Stimulated activated CD4-positive, alpha-beta T cell treated with anti-CD3 and anti-CD28 coated beads, TNF-alpha, amount 100 ng/mL, for 24 hours (primary cell): ENCODE measurements around the gene FGD5.
"Not testable (repeated sequence)": the region's sequence is repeated elsewhere in the genome, so short reads cannot be mapped to it uniquely, and the experiment has no call there.

Experiments used
- DNase-seq, 3 experiments: peaks; one replicate each; pipeline ENCODE4 v3.0.0-alpha.2; 2020; ENCODE audit warnings: low read depth in 3 of 3

Gene FGD5

DNA sequence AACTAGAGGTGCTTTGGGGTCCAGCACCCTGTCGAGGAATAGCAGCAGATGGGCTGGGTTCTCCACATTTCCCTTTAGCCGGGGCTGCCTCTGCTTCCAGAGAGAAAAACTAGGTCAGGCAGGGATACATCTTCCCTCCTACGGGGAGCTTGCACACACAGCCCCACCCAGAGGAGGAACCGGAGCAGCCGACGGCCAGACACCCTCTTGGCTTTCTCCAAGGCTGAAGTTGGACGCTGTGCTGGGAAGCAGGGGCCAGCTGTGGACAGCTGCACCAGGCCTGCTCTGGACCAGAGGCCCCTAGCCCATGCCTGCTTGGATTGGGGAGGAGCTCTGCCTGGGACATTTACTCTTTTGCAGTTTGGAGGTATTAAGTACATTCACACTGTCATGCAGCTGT is 84.0 kb downstream of the FGD5 start:
- no peak for DNase-seq

DNA sequence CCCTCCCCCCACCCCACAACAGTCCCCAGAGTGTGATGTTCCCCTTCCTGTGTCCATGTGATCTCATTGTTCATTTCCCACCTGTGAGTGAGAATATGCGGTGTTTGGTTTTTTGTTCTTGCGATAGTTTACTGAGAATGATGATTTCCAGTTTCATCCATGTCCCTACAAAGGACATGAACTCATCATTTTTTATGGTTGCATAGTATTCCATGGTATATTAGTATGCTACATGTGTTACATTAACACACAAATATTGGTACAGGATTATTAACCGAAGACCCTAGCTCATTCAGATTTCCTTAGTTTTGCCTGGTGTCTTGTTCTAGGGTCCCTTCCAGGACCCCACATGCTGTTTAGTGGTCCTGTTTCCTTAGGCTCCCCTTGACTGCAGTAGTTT is 84.7 kb downstream of the FGD5 start:
- DNase-seq, result not testable (repeated sequence)

DNA sequence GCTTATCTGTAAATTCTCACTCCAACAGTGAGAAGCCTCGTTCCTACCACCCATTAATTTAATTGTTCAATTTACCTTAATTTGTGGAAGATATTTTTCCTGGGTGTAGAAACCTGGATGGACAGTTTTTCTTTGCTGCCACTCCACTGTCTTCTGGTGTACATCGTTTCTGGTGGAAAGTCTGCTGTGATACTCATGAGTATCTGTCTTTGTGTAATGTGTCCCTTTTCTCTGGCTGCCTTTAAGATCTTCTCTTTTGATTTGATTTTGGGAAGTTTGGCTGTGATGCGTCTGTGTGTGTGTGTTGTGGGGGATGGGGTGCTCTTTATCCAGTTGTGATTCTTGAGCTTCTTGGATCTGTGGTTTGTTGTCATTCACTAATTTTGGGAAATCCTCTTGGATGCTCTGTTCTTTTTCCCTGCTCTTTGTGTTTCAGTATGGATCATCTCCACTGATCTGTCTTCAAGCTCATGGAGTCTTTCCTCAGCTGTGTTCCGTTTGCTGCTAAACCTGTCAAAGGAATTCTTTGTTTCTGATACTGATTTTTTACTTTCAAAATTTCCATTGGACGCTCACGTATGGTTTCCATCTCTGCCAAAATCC is 86.4 kb downstream of the FGD5 start:
- no peak for DNase-seq

DNA sequence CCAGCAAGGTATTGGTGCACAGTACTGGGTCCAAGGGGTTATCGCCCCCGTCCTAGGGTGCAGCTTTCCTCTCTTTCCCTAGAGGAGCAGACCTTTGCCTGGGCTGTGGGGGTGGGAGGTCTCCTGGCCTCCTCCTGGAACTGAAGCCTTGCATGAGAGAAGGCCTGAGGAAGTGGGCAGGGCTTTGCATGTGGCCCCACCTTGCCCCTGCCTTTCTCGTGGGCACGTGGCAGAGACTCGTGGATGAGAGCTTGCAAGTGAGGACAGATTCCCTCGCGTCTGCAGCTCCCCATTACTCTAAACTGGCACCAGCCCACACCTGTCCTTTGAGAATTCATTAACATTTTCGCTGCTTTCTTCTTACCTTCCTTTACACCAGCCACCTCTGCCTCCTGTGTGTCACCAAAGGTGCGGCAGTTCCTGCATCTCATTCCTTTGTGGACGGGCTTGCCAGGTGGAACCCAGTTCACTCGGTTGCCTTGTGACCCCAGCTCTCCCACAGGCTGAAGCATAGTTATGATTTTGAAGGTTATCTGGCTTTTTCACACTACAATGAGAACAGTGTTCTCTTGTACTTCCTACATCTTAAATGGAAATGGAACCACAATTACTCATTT is 87.7 kb downstream of the FGD5 start:
- DNase-seq, result no peak

DNA sequence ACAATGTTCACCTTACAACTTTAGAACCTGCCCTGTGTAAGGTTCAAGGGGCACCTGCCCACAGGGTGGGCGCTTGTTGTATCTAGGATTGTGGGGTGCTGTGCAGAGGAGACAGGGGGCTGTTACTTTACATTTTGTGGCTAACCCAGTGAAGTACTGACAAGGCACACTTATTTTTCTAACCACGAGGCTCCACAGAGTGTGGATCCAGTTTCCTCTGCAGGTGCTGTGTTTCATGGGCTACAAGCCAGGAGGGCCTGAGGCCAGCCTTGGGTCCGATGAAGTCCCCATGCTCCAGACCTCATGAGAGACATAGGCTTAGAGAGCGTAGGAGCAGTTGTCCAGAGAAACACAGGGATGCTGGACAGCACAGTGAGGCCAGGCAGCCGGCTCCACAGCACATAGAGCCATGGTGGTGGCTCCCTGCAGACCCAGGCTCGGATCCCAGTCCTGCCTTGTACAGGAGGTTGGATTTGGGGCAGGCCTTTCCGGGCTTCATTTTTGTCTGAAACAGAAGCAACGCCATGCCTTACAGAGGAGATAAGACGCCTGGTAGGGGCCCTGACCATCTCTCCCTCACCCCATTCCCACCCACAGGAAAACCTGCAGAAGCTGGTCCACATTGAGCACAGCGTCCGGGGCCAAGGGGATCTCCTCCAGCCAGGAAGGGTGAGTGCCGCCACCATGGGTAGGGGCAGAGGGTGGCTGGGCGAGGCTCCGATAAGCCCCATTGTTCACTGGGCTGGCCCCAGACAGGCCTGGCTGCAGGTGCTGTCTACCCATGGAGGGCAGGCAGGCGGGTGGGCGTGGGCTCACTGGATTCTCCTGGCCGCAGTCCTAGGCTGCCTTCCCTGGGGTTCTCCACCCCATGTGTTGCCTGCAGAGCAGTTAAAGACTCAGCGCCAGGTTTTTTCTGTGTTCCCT is 88.5 kb downstream of the FGD5 start:
- no peak for DNase-seq

DNA sequence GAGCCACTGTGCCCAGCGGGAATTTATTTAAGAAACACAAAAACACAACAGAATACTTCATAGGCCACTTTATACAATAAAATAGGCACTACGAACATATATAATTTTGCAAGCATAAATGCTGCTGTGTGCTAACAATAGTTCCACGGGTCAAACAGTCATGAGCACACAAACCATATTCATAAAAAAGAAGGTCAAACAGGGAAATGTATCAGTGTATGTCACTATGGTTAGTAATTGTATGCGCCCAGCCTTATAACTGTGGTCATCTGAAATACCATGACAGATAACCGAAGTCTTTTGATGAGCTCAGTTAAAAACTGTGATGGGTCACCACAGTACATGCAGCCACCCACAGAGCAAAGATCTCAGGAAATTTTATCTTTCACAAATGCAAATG is 90.5 kb downstream of the FGD5 start:
- DNase-seq, result no peak

DNA sequence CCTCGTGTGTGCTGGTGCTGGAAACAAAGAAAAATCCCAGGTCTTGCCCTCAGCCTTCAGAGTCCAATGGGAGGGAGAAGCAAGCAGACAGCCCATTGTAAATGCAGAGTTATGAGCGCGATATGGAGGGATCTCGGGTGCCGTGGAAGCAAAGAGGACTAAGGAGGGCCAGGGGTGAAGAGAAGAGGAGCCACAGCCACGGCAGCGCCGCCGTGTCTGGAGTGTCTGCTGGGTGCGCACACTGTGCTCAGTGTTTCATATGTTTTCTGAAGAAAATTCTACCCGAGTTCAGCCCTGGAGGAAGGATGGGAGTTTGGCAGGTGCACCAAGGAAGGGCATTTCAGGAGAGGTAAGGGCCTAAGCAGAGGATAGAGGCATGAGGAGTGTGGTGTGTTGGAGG is 92.9 kb downstream of the FGD5 start:
- DNase-seq, result no peak

DNA sequence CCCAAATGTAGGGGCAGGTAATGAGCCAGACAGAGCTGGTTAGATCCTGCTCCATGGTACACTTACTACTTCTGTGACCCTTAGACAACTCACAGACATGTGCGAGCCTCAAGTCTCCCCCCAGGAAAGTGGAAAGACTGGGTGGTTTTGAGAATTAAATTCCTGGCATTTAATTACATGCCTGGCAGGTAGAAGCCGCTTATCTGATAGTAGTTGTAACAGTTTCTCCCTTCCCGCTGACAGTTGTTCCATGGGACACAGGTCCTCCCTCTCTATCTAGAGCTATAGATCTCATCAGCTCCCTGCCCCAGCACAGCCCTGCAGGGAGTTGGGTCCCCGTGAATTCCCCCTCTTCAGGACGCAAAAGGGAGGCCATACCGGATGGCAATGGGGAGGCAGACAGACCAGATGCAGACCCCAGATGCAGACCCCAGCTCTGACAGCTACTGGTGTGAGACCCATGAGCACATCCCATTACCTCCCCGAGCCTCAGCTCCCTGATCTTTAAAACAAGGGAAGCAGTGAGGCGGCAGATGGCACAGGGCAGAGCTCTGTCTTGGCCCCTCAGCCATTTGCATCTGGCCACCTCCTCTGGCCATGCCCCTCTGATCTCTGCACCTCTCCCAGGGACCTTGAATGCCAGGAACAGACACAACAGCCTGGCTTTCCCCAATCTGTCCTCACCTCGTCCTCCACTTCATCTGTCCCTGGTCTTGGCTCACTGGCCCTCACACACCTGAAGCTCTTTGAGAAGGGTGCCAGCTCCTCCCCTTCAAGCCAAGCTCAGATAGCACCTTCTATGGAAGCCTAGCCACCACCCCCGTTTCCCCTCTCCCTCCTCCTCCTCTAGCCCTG is 94.5 kb downstream of the FGD5 start:
- DNase-seq, result no peak

DNA sequence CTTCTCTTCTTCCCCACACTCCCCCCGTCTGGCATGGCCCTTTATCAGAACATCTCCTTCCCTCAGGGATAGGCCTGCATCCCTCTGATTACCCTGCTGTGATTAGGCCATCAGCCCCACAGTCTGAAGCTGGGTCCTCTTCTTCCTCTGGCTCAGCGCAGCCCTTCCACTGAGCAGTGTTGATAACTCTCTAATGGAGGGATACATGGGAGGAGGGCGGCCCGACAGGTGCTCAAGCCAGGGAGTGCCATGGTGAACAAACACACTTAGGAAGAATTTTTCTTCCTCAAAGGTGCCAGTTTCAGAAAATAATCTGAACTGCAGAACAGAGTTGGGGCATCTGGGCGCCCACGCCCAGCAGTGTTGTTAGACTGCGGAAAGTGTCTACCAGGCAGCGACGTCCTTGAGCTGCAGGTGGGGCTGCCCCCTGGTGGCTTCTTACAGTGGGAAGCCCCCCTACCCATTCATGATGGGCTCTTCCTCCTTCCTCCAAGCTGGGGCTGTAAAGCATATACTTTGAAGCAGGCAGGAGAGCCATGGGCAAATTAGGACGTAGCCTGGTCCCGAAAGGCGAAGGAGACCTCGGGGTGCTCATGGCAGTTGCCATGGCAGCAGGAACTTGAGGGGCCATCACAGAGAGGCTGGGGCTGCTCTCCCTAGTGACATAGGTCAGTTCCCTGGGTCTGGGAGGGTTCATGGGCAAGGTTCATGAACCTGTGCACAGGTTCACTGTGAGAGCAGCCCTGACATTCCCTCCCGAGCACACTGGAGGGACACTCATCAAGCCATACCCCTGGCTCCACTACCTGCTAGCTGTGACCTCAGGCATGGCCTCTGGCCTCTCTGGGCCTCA is 95.4 kb downstream of the FGD5 start:
- DNase-seq, result no peak

DNA sequence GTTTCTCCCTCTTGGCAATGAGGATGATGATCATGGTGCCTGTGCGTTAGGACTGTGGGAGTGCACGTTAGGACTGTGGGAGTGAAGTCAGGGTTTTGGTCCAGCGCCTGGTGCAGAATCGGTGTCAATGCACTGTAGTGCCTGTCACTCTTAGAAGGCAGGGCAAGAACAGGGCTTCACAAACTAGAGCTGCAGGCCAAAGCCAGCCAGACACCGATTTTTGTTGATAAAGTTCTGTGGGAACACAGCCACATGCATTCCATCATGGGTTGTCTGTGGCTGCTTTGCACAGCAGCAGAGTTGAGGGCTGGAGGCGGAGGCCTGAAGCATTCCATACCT is 96.0 kb downstream of the FGD5 start:
- DNase-seq, result no peak

DNA sequence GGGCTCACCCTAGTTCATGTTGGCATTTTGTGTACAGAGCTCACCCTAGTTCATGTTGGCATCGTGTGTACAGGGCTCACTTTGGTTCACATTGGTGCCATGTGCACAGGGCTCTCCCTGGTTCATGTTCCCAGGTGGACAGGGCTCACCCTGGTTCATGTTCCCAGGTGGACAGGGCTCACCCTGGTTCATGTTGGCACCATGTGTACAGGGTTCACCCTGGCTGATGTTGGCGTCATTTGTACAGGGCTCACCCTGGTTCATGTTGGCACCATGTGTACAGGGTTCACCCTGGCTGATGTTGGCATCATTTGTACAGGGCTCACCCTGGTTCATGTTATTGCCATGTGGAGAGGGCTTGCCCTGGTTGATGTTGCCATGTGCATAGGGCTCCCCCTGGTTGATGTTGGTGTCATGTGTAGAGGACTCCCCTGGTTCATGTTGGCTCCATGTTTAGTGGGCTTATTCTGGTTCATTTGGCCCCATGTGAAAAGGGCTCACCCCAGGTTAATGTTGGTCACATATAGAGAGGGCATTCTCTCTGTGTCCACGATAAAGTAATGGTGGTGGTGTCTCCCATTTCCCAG is 97.0 kb downstream of the FGD5 start:
- no peak for DNase-seq

DNA sequence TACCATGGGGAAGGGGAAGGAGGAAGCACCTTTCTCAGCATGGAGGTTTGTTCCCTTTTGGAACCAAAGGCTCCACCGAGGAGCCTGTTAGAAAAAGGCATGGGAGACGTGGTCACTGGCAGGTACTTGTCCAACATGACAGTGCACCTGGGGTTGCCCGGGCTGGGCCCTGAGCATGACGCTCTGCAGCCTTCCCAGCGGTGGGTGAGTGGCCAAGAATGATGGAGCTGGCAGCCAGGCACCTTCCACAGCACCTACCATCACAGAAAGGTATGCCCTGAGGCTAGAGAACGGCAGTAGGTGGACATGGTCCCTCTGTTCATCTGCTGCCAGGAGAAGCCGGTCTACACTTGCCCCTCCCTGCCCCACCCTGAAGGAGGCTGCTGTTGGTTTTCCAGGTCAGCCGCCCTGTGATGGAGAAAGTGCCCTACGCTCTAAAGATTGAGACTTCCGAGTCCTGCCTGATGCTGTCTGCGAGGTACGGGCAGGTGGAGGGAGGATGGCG is 99.6 kb downstream of the FGD5 start:
- no peak for DNase-seq

DNA sequence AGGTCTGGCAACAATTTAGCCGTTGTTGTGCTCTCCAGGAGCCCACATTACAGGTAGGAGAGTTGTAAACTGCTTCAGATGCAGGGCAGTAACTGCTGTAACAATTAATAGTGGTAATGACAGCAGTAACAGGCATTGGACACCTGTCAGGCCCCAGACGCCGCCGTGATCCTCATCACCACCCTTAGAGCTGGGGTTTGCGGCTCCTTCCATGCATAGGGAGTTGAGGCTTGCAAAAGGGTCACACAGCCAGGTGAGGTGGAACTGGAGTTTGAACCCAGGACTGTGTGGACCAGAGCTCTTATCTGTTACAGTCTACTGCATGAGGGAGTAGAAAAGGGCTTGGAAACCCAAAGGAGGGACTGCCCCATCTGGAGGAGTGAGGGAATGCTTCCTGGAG is 101.8 kb downstream of the FGD5 start:
- no peak for DNase-seq

DNA sequence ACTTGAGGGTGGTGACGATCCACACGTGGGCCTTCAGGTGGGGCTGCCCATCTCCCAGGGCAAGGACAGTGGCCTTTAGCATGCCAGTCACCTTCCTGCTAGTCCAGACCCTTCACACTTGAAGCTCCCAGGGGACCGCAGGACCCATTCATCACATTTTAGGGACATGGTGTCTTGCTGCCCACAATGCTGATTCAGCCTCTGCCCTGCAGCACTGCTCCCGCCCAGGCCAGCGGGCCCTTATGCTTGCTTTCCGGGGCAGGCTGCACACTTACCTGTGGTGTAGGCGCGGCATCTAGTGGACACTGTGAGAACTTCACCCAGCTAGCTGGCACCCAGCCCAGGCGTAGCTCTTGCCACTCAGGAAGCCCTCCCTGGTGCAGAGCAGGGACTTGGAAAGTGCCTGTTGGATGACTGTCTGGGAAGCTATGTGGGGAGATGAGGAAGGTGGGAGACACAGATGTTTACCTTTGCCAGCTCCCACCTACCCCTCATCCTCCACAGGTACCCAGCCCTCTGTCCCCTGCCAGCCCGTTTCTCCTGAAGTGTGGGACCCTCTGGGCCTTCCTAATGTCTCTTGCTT is 102.4 kb downstream of the FGD5 start:
- peak; percentile 64 to 79 (median 67) for DNase-seq

DNA sequence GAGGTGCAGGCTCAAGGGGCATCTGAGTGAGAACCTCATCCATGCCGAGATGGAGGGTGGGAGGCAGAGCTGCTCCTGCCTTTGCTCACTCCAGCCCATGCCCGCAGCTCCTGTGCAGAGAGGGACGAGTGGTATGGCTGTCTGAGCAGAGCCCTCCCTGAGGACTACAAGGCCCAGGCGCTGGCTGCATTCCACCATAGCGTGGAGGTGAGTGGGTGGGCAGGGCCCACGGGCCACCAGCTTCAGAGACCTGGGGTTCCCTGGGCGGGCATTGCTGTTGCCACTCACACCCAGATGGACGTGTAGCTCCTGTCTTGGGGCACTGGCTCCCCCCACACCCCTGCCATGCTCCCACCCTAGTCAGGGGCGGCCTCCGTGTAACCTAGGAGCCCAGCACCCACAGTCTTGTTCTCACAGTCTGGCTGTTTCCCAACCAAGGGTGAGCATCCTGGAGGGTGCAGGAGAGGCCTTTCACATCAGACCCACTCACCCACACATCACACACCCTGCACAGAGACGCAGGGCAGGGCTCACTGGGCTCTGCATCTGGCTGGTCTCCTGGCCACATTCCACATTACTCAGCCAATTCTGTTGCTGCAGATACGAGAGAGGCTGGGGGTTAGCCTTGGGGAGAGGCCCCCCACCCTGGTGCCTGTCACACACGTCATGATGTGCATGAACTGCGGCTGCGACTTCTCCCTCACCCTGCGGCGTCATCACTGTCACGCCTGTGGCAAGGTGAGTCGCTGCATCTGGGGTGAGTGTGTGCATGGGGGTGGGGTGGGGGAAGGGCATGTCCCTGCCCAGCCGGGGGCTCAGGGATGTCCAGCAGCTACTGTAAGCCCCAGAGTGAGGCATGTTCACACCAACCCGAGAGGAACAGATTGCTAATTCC is 103.3 kb downstream of the FGD5 start:
- no peak for DNase-seq

DNA sequence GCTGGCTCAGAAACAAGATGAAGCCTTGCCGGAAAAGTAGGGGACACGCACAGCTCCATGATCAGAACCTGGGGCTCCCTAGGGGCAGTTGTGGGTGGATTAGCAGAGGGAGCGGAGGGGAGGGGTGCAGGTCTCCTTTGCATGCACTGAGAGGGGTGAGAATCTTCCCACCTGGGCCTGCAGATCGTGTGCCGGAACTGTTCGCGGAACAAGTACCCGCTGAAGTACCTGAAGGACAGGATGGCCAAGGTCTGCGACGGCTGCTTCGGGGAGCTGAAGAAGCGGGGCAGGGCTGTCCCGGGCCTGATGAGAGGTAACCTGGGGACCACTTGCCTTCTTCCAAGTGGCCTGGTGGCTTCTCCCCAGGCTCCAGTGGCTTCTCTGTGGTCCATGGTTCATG is 104.1 kb downstream of the FGD5 start:
- DNase-seq, result no peak

DNA sequence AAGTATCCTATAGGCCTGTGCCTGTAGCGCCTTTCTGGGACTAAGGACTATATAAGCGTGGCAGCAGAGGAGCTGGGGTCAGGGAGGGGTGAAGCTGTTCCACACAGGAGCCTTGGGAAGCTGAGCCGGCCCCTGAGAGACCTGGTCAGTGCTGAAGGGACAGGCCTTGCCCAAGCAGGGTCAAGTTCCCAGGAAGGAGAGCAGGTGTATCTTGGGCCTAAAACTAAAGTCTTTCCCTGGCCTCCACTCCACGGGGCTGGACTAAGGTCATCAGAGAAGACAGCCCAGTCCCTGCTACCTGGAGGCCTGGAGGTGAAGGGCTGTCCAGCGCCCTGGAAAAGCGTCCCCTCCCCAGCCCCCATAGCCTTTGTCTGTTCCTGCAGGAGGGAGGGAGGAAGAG is 104.7 kb downstream of the FGD5 start:
- DNase-seq, result no peak

DNA sequence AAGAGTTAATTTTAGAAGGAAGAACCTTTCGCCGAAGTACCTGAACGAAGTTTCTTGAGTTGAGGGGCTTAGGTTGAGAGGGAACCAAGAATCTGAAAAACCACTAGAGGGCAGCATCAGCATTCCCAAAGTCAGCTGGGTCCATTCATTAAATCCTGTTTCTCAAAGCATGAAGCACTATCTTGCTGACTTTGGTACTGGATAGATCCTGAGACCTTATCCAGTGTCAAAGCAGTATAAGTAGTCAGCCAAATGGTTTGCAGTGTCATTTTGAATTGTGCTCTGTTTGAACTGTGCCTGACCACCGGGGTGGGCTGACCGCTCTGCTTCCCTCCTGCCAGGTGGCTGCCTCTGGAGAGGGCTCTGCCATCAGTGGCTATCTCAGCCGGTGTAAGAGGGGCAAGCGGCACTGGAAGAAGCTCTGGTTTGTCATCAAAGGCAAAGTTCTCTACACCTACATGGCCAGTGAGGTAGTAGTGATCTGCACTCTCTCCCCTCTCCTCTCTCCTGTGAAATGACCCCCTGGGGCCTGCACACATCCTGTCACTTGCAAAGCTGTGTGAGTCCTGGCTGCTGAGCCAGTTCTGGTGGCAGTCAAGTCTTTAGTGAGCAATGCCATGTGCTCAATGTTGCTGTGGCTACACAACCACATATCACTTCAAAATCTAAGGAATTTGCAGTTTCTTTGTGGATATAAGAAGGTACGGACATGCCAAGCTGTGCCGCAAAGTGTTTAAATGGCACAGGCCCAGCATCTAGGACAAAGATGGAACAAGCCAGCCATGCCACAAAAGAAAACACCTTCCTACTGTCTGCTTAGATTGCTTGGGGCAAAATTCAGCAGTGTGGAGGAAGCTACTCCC is 107.2 kb downstream of the FGD5 start:
- DNase-seq, result no peak
